GM18508 (cell line): ENCODE data around the gene CAV1.

Experiments
- ATAC-seq: cut with Tn5 transposase; IDR thresholded peaks from one replicate; pipeline ENCODE4 v1.9.1; 2021; ENCODE audit warnings: moderate number of reproducible peaks; ENCODE audit not compliant: insufficient read depth, unreplicated experiment

The CAV1 gene

GRCh38 chr7:116502201-116503096 lies 22.4 kb upstream of the CAV1 start:
- no peak for ATAC-seq

DNA sequence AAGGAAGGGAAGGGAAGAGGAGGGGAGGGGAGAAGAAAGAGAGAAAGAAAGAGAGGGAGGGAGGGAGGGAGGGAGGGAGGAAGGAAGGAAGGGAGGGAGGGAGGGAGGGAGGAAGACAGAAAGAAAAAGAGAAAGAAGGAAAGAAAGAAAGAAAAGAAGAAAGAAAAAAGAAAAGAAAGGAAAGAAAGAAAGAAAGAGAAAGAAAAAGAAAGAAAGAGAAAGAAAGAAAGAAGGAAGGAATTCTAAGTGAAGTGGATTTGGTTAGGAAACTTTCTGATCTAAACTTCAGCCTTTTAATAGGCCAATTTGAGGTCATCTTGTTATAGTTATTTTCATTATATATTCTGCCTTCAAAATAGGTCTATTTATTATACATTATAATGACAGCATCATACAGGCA lies 21.0 kb upstream of the CAV1 start:
- ATAC-seq, result no peak

DNA sequence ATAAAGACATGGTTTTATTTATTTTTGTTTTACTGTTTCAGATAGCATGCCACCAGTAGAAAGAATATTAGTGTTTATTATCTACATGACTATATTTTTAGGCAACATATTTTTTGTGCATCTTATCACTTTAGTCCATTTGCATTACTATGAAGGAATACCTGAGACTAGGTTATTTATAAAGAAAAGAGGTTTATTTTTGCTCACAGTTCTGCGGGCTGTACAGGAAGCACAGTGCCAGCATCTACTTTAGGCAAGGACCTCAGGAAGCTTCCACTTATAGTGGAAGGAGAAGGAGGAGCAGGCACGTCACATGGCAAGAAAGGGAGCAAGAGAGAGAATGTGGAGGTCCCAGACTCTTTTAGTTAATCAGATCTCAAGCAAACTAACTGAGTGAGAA lies 19.6 kb upstream of the CAV1 start:
- ATAC-seq, result no peak

DNA sequence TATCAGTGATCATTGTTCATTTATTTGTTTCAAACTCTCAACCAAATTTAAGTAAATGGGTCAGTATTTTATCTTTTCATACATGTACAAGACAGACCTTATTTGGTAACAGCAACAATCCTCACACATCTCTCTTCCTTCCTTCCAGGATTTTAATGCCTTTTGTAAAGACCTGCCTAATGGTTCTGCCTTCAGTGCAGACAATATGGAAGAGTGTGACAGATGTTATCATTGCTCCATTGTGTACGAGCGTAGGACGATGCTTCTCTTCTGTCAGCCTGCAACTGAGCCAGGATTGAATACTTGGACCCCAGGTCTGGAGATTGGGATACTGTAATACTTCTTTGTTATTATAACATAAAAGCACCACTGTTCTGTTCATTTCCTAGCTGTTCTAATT lies 19.0 kb upstream of the CAV1 start:
- no peak for ATAC-seq

- no peak for ATAC-seq
Measured at GRCh38 chr7:116509982-116510579, 14.8 kb upstream of the CAV1 start.

GRCh38 chr7:116510795-116511194 lies 14.0 kb upstream of the CAV1 start:
- ATAC-seq, result no peak

DNA sequence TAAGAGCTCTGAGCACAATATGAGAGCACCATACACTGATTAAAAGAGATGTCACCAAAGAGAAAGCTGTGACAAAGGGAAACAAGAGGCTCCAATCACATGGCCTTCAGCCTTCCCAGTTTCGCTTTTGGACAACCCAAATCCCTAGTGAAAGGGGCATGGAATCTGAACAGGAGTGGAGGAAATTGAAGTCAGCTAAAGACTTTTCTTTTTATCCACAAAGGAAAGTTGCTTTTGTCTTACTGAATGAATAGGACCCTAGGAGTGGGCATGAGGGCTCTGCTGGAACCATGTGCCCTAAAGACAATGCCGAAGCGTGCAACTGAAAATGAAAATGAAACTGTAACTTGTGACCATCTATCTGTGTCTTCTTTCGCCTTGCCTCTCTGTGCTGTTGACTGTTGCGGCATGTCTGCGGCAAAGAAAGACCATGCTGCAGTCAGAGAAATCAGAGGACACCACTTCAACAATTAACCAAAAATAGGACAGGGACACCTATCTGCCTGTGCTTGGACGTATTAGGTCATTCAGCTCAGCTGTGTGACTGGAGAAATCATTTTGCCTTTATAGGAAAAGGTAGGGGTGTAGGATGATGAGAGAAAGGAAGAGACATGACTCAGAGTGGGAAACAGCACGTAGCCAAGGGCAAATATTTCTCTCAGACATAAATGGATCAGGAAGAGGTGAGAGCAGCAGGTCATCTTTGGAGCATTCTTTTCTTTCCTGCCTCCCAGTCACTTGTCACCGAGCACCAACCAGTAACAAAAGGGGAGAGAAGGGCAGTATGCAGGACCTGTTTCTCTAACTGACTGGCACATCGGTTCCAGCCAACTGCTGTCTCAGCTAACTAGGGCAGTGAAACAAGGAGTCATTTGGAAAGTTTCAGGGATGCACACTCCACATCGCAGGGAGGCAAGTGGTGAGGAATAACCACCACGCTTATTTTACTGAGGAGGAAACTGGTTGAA lies 13.0 kb upstream of the CAV1 start:
- peak; percentile 98 for ATAC-seq

- ATAC-seq, result no peak
Measured at GRCh38 chr7:116512520-116513188, 12.2 kb upstream of the CAV1 start.

DNA sequence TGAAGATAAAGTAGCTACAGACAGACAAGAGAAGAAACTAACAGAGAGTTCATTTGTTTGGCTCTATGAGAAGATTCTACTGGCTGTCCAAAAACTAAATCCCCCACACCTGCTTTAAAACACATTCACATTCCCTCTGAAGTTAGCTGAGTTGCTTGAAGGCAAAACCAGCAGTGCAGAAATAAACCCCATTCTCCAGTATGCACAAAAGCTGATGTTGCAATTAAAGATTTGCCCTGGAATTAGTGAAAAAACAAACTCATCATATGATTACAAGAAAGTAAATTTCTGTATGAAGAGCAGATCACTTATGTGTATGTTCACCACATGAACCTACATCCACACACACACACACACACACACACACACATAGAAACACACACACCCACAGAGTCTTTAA lies 9.3 kb upstream of the CAV1 start:
- no peak for ATAC-seq

- ATAC-seq, result no peak
Measured at GRCh38 chr7:116516324-116516723, 8.5 kb upstream of the CAV1 start.

DNA sequence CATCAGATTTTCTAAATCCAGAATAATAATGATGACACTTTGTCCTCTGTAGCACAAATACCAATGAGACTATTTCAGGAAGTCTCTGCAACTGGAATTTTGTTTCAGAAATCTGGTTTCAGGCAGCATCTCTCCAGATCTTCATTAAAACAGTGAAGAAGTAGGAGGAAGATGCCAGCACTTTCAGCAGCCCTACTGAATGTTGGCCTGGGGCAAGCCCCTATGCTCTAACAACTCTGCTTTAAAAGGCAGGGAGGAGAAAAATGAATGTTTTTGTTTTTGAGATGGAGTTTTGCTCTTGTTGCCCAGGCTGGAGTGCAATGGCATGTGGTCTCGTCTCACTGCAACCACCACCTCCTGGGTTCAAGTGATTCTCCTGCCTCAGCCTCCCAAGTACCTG lies 7.2 kb upstream of the CAV1 start:
- no peak for ATAC-seq

- no peak for ATAC-seq
Measured at GRCh38 chr7:116518961-116519360, 5.9 kb upstream of the CAV1 start.

- ATAC-seq, result no peak
Measured at GRCh38 chr7:116521046-116521664, 3.7 kb upstream of the CAV1 start.

GRCh38 chr7:116522247-116522646 lies 2.6 kb upstream of the CAV1 start:
- no peak for ATAC-seq

DNA sequence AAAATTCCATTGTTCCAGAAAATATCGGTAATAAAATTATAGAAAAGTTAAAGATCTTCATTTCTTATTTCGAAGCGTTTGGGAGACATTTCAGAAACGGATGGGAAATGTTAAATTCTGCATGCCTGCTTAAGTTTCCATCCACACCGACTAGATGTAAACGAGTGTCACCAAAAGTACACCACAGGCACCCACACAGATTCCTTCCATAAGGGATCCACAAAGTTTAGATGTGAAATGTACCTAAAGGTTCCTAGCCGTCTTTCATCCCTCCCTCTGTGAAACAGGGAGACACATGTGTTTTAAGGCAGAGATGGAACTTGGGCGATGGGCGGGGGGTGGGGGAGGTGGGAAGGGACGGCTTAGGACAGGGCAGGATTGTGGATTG lies 621 bp upstream of the CAV1 start:
- ATAC-seq, result no peak

- no peak for ATAC-seq
Measured at GRCh38 chr7:116525298-116525912, 569 bp downstream of the CAV1 start.

- ATAC-seq, result peak; percentile 72
Measured at GRCh38 chr7:116525913-116526861, 1.4 kb downstream of the CAV1 start.

DNA sequence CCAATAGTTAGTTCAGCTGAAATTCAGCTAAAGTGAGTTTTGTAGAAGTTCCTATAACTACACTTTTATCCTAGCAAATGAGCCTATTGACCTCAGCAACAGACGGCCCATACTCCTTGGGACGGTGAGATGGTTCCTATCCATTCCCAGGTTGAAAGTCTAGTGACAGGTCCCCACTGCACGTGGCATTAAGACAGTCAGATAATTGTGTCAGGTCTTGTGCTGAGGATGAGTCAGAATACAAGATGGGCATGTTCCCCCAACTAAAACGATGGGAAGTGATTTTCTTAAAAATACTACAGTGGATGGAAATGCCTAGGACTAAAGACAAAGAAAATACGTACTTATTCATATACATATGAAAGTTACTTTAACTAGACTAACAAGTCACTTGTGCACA lies 2.1 kb downstream of the CAV1 start:
- ATAC-seq, result no peak
